GM21737 (cell line): ENCODE measurements around the gene MATR3.
"Not testable (repeated sequence)": the region's sequence is repeated elsewhere in the genome, so short reads cannot be mapped to it uniquely, and the experiment has no call there.

Experiments used
- ATAC-seq: cut with Tn5 transposase; IDR thresholded peaks from one replicate; pipeline ENCODE4 v1.9.1; 2021; ENCODE audit warnings: mild to moderate bottlenecking, moderate library complexity; ENCODE audit not compliant: unreplicated experiment

MATR3 gene

DNA sequence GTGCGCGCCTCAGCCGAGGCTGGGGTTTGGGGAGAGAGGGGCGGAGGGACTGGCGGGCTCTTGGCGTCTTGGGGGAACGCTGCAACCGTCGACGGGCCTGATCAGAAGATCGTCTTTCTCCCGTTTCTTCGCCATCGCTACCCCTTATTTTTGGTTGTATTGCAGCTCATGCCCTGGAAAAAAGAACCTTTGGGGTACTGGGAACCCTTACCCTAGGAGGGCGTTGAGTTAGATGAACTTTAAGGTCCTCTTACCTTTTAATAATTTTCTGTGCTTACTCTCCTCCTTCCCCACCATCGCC lies 48.8 kb downstream of the MATR3 start:
- peak; percentile 42 for ATAC-seq

DNA sequence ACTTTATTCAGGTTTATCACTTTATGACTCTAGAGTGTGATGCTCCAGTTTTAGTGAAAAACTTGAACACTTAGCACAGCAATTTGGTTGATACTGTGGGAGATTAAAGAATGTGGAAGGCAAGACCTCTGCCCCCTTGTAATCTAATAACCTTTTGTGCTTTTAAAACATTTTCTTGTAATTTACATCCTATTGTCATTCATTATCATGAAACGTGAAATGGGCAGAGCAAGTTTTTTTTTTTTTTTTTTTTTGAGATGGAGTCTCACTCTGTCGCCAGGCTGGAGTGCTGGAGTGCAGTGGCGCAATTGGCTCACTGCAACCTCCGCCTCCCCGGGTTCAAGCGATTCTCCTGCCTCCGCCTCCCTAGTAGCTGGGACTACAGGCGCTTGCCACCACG lies 49.9 kb downstream of the MATR3 start:
- ATAC-seq: no peak

DNA sequence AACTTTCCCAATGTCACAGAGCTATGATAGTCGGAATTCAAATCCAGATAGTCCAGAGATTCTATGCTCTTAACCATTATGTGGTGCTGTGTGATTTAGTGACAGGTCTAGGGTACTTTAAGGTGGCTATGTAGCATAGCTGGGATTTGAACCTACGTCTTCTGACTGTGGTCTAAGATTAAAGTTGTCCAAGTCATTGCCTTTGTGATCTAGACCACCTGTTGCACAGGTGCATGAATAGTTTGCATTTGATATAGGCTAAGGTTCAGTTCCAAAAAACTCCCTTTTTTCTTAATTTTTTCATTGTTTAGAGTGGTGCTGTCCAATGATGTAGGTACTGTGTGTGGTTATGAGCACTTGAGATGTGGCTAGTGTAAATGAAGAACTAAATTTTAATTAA lies 50.6 kb downstream of the MATR3 start:
- ATAC-seq: no peak

DNA sequence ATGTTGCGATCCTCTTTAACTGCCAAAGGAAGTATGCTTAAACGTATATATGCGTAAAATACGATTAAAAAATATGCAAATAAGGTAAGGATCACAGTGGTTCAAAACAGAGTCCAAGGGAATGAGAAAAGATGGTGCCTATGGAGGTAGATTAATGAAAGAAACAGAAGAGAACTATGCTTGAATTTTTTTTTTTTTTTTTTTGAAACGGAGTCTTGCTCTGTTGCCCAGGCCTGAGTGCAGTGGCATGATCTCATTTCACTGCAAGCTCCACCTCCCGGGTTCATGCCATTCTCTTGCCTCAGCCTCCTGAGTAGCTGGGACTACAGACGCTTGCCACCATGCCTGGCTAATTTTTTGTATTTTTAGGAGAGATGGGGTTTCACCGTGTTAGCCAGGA lies 51.9 kb downstream of the MATR3 start:
- ATAC-seq: not testable (repeated sequence)

DNA sequence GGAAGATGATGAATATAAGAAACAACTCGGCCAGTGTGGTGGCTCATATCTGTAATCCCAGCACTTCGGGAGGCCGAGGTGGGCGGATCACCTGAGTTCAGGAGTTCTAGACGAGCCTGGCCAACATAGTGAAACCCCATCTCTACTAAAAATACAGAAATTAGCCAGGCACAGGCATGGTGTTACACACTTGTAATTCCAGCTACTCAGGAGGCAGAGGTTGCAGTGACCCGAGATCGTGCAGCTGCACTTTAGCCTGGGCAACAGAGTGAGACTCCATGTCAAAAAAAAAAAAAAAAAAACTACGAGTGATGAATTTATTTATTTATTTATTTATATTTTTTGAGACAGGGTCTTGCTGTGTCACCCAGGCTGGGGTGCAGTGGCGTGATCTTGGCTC lies 54.3 kb downstream of the MATR3 start:
- not testable (repeated sequence) for ATAC-seq

DNA sequence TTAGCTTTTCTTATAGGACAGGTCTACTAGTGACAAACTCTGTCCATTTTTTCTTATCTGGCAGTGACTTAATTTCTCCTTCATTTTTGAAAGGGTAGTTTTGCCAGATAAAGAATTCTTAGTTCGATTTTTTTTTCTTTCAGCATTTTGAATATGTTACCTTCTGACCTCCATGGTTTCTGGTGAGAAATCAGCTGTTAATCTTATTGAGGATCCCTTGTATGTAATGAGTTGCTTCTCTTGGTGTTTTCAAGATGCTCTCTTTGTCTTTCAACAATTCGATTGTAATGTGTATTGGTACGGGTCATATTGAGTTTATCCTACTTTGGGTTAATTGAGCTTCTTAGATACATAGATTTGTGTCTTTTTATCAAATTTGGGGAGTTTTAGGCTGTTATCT lies 60.6 kb downstream of the MATR3 start:
- no peak for ATAC-seq

DNA sequence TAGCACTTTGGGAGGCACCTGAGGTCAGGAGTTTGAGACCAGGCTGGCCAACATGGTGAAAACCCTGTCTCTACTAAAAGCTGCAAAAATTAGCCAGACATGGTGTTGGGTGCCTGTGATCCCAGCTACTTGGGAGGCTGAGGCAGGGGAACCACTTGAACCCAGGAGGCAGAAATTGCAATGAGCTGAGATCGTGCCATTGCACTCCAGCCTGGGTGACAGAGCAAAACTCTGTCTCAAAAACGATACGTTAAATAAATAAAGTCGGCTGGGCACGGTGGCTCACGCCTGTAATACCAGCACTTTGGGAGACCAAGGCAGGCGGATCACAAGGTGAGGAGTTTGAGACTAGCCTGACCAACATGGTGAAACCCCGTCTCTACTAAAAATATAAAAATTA lies 62.4 kb downstream of the MATR3 start:
- not testable (repeated sequence) for ATAC-seq

DNA sequence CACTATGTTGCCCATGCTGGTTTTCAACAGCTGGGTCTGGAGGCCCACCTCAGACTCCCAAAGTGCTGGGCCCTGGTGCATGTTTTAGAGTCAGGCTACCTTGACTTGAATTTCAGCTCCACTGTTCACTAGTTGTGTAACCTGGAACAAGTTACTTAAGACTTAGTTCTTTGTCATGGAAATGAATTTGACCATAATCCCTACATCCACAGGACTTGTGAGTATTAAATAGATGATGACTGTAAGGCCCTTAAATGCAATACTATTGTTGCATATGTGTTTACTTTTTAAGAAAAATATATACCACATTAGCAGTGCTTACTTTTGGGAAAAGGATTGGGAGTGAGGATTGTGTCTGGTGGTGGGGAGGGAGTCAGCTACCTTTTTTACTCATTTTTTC lies 64.5 kb downstream of the MATR3 start:
- no peak for ATAC-seq

DNA sequence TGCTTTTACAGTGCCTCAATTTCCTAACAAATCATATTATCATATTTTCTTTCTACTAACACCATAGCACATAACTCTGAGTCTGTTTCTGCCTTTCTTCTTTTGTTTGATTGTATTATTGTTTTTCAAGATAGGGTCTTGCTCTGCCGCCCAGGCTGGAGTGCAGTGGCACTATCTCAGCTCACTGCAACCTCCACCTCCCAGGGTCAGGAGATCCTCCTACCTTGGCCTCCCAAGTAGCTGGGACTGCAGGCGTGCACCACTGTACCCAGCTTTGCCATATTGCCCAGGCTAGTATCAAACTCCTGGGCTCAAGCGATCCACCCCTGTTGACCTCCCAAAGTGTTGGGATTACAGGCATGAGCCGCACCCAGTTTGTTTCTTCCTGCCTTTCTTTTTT lies 66.8 kb downstream of the MATR3 start:
- ATAC-seq: no peak

DNA sequence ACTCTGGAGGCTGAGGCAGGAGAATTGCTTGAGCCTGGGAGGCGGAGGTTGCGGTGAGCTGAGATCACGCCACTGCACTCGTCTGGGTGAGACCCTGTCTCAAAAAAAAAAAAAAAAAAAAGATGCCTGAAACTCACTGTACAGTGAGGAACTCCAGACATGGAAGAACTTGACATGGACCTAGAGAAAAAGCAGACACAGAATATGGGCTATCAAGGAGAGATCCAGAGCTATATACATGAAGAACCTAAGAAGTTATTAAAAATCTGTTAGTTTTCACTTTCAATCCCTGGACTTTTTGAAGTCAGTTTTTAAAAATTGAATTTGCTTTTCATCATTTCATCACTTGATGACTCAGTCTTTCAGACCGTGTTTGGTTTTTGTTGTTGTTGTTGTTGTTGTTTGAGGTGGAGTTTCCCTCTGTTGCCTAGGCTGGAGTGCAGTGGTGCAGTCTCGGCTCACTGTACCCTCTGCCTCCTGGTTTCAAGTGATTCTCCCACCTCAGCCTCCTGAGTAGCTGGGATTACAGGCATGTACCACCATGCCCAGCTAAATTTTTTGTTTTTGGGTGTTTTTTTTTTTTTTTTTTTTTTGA lies 68.4 kb downstream of the MATR3 start:
- ATAC-seq: no peak

DNA sequence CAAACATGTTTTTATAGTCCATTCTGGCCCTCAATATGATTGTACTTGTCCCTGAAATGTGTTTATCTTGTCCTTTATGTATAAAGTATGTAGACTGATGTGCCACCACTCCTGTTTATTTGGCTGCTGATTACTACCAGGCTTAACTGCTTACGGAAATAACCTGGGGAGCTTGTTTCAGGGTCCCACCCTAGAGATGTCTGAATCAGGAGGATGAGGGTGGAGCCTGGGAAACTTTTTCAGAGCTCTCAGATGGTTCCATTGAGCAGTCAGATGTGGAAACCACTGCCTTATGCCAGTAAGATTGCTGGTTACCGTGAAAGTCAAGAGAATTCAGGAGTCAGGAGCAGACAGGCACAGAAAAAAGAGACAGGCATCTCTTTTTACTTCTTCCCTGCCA lies 70.4 kb downstream of the MATR3 start:
- no peak for ATAC-seq

DNA sequence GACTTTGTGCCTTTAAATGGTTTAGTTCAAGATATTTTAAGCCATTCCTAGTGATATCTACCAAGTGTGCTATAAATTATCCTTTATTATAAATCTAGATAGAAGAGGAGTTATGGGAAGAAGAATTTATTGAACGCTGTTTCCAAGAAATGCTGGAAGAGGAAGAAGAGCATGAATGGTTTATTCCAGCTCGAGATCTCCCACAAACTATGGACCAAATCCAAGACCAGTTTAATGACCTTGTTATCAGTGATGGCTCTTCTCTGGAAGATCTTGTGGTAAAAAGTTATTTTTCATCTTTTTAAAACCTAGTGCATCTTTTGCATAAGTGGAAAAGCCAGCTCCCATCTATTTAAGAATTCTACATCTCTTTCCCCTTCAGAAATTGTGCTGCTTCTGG lies 70.9 kb downstream of the MATR3 start:
- ATAC-seq: no peak

DNA sequence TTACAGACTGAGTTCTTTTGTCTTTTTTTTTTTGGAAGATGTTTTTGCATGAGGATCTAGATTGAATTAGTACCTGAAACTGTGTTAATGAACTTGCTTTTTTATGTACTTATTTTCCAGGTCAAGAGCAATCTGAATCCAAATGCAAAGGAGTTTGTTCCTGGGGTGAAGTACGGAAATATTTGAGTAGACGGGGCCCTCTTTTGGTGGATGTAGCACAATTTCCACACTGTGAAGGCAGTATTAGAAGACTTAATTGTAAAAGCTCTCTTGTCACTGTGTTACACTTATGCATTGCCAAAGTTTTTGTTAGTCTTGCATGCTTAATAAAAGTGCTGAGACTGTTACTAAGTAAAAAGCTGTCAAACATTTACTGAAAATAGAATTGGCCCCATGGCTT lies 75.1 kb downstream of the MATR3 start:
- no peak for ATAC-seq

DNA sequence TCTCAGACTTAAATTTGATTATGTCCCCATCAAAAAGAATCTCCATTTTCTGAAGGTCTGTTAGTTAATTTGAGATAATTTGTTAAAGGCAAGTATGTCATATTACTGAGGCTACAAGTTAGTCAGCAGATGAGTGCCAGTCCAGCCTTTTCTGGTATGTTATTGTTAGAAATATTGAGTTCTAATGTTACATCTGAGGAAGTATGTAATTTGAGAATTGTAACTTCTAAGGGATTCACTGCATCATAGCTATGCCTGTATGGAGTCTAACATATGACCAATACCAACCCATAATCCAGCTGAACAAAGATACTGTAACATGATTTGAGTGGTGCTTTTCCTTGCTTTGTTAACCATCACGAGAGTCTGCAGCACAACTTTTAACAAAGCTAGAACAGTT lies 75.6 kb downstream of the MATR3 start:
- no peak for ATAC-seq

DNA sequence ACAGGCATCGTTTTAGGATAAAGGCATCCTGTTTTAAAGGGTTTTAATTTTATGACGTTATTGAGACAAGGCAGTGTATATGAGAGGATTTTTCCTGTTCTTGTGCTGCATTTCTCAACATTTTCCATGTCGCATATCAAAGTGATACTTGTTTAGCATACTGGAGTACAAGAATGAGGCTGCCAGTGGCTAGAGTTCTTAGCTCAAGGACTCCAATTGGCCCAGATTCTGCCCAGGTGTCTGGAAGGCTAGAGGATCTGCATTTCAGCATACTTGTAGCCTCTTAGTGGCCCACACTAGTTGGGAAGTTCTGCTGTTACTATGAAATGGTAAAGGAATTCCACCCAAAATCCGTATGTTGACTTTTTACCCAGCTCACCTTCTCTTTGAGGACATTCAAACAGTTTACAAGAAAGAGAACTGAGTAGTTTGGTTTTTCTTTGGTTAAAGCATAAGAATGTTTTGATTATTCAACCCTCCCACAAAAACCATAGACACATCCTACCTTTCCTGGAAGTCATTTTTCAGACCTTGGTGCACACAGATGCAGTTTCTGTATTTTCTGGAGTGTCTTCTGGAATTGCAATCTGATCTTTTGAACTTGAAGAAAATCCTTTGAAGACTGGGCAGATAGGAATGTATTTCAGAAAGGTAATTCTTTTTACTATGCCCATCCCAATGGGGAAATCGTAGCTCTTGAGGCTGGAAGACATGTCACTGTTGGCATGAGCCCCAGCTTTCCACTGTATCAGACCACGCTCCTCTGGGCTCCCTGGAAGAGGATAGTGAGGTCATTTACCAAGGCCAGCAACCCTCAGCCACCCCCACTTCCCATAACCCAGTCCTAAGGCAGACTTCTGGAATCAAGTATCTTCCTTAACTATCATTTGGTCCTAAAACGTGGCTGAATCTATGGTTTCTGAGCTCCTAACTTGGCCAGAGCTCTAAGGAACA lies 78.2 kb downstream of the MATR3 start:
- no peak for ATAC-seq

DNA sequence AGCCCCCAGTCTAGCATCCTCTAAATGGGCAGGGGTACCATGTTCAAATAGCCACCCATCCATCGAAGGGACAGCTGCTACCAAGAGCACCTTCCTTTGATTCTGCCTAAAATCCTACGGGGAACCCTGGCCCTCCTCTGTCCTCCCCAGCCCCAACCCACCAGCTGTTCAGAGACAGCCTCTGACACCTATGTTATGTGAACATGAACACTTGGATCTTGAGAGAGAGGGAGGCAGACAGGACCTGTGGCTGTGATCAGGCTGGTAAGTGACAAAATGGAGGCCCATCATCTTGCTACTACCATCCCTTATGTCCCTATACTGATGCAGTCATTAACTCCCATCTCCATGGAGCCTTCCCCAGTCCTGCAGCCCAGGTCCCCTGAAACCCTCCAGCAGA lies 81.4 kb downstream of the MATR3 start:
- ATAC-seq: no peak

DNA sequence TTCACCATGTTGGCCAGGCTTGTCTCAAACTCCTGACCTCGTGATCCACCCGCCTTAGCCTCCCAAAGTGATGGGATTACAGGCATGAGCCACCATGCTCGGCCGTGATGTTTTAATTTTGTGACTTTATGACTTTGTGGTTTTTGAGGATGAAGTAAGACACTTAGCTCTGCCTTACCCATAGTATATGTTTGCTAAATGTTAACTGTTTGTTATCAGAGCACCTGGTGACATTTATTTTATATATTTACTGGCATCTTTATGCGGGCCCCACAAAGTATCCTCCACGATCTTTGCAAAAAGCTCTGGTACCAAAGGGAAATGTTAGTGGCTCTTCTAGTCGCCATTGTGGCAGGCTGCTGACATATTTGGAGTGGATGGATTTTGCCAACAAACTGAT lies 82.8 kb downstream of the MATR3 start:
- no peak for ATAC-seq

DNA sequence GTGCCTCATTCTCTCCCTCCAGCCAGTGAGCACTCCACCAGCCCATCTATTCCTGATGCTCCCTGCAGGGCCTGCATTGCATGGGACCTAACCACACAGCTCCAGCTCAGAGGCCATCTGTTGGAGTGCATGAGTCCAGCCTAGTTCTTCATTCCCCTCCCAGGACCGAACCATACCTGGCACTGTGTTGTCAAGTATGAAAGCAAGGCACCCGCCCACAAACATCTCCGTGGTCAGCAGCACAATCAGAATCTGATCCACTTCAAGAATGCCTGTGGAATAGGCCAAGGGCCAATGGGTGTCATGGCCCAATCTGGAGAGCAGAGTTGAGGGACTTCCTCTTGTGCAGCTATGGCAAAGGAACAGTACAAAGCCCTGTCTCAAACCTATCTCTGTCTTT lies 83.7 kb downstream of the MATR3 start:
- no peak for ATAC-seq

DNA sequence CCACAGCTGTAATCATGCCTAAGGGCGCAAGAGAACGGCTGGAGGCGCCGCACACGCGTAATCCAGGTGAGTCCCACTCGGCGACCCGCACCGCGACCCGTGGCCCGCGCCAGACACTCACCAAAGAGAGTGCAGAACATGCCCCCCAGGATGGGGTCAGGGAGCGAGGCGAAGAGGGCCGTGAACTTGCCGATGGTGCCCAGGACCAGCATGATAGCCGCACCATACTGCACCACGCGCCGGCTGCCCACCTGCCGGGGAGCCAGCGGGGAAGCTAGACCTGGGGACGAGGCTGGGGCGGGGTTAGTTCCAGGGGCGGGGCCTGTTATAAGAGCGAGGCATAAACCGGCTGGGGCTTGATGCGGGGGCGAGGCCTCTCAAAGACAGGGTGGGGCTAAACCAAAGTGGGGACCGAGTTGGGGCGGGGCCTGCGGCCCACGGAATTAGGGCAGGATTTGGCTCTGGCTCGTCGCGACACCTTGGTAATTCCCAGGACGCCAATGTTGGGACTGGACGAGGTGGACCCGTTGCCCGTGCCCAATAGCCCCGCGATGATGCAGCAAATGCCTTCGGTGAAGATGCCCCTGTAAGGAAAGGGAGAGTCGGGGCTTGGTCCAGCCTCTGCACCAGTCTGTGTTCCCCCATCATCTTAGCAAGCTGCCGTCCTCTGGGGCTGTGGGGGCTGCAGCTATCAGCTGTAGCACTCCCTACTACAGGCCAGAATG lies 84.7 kb downstream of the MATR3 start:
- ATAC-seq: no peak

DNA sequence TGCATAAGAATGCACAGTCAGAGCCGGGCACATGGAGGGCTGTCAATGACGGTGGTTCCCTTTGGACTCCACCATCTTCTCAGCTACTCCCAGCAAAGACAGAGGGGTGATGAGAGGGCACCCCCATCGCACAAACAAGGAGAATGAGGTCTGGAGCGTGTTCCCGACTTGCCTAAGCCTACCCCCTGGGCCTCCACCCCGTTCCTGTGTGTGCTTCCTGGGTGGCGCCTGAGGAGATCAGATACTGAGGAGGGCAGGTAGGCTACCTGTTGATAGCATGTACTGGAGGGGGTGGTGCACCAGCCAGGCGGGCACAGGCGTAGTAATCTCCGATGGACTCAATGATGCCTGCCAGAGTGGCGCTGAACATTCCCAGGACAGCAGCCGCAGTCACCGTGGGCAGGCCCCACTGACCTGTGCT lies 85.4 kb downstream of the MATR3 start:
- no peak for ATAC-seq

DNA sequence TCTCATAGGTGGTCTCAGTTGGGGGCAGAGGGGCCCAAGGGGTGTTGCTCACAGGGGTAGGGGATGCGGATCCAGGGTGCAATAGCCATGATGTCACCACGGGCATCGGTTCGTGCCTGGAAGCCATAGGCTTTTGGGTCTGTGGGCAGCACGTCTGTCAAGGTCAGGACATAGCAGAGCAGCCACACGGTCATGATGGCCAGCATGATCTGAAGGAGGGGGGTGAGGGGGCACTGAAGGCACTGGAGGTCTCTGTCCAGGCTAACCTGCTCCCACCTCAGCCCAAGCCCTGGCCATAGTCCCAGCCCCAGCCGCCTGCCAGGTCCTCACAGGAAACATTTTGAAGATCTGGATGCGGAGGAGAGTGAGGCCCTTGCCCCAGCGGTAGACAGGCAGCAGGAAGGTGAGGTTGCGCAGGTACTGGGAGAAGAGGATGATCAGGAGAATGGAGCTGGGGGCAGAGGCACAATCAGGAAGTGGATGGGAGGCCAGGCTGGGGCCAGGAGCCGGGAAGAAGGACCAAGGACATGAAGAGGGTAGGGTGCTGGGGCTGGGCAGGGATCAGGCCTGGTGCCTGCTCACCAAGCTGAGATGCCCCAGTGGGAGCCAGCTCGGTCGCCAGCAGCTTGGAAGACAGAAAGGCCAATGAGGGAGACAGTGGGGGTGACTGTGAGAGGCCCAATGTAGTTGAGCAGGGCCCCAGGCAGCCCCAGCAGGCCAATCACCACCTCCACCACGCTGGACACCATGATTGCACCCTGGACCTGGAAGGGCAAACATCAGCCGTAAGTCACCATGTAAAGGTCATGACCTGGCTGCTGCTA lies 86.3 kb downstream of the MATR3 start:
- no peak for ATAC-seq
